ENCODE data around the gene AFMID.

Gene AFMID

DNA sequence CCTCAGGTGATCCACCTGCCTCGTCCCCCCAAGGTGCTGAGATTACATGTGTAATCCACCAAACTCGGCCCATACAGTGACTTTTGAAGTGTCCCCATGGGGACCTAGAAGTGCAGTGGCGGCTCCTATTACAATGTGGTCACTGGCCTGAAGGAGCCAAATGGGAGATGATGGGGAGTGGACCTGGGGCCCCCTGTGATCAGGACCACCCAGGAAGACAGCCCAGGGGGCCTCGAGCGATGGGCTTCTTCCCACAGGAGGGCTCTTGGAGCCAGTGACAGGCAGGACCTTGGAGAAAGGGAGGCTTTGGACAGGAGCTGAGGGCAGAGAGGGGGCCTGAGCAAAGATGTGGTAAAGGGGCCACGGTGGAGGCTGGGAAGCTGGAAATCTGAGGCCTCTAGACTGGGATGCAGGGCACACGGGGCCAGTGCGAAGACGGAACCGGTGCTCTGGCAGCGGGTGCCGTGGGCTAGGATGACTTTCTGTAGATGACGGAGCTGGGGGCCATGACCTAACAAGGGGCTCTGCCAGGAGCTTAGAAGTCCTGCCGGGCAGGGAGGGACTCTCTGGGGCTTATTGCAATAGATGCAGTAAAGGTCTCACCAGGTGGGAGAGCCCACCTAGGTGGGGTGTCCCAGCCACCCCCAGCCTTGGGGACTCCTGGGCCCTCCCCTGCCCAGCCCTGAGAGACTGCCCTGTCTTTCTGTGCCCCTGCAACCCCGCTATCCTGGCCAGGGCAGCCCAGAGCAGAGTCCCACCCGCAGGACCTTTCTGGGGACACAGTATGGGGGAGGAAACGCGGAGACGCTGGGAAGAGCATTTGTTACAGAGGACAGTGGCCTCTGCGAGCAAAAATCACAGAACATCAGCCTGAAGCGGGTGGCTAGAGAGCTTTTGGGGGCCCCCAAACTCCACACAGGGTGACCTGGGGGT is 43.7 kb upstream of the AFMID start:
- no peaks in the 10 kb centered on the region for H3K27me3 ChIP-seq (ENCODE audit: control insufficient read depth, insufficient read depth, low read length, poor library complexity, severe bottlenecking)
- no peaks in the 10 kb centered on the region for H3K4me1 ChIP-seq (ENCODE audit: control insufficient read depth, insufficient read depth, low read length)
- no peak overlapping the region for H3K27ac ChIP-seq (ENCODE audit: insufficient read depth, low read depth, low read length, poor library complexity, severe bottlenecking)
- 92% methylated on average over 21 of the region's 21 CpGs for WGBS, 2 experiments
- no peak overlapping the region for H3K4me3 ChIP-seq (ENCODE audit: insufficient read depth, low read depth, low read length)
- H3K36me3 ChIP-seq (ENCODE audit: control insufficient read depth, insufficient read depth, low read length): no peaks in the 10 kb centered on the region
- no peaks in the 10 kb centered on the region for H3K9me3 ChIP-seq (ENCODE audit: control insufficient read depth, low read length)

GRCh38 chr17:78144147-78144719 is 42.9 kb upstream of the AFMID start:
- Histone ChIP-seq H3K27me3 (ENCODE audit: control insufficient read depth, insufficient read depth, low read length, poor library complexity, severe bottlenecking) (no peaks in the 10 kb centered on the region), H3K36me3 (ENCODE audit: control insufficient read depth, insufficient read depth, low read length) (no peaks in the 10 kb centered on the region), H3K4me1 (ENCODE audit: control insufficient read depth, insufficient read depth, low read length) (no peaks in the 10 kb centered on the region), H3K9me3 (ENCODE audit: control insufficient read depth, low read length) (no peaks in the 10 kb centered on the region), H3K4me3 (ENCODE audit: insufficient read depth, low read depth, low read length) (no peak overlapping the region), H3K27ac (ENCODE audit: insufficient read depth, low read depth, low read length, poor library complexity, severe bottlenecking) (no peak overlapping the region)
- 85 to 89% methylated on average over 11 of the region's 11 CpGs for WGBS, 2 experiments

DNA sequence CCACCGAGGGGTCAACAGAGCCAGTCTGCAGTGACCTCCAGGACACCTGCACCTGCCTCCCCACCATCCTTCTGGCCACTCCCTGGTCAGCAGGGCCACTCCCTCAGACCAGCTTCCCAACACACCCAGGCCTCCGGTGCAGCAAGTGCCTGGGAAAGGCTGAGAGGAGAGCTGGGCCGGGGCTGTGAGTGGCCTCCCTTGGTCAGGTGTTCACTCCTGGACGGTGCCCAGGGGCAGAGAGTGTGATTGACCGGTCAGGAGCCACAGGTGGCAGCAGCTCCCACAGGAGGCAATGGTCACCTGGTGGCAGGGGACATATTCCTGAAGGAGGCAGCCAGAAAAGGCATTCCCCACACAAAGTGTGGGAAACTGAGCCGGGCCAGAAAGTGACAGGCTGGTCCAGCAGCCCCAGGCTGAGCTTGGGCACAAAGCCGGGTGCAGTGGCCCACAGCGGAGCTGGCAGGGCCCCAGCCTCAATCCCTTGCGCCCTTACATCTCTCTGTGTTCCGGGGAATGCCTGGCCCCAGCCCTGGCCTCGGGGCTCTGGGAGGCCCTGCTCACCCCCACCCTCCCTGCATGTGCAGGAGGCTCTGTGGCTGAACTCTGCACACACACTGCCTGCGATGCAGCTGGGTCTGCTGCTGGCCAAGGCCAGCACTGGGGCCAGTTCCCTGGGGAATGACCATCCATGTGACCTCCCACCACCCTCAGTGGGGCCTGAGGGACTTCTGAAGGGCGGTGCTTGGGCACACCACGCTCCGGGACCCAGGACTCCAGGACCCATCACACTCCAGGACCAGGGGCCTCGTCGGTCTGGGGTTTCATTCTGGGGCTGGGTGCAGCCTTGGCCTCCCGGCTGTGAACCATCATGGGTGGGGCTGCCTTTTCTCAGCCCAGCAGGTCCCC is 42.2 kb upstream of the AFMID start:
- no peak overlapping the region for H3K27ac ChIP-seq (ENCODE audit: insufficient read depth, low read depth, low read length, poor library complexity, severe bottlenecking)
- no peaks in the 10 kb centered on the region for H3K27me3 ChIP-seq (ENCODE audit: control insufficient read depth, insufficient read depth, low read length, poor library complexity, severe bottlenecking)
- H3K4me3 ChIP-seq (ENCODE audit: insufficient read depth, low read depth, low read length): no peak overlapping the region
- H3K9me3 ChIP-seq (ENCODE audit: control insufficient read depth, low read length): no peaks in the 10 kb centered on the region
- no peaks in the 10 kb centered on the region for H3K36me3 ChIP-seq (ENCODE audit: control insufficient read depth, insufficient read depth, low read length)
- no peaks in the 10 kb centered on the region for H3K4me1 ChIP-seq (ENCODE audit: control insufficient read depth, insufficient read depth, low read length)
- 92 to 93% methylated on average over 18 of the region's 18 CpGs for WGBS, 2 experiments

DNA sequence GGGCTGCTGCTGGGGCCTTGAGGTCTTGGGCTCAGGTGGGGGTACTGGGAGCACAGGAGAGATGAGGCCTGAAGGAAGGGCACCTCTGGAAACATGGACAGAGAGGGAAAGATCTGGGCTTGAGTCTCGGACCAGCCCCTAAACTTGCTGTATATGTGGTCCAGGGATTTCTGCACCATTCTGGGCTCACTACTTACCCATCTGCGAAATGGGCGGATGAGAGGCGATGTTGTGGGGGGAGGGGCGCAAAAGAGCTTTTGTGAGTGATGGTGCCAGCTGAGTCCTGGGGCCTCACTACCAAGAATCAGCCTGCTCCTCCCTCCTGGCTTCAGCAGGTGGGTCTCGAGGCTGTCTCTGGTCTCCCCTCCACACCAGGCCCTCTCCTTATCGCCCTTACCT is 40.7 kb upstream of the AFMID start:
- Histone ChIP-seq H3K36me3 (ENCODE audit: control insufficient read depth, insufficient read depth, low read length) (no peaks in the 10 kb centered on the region), H3K27ac (ENCODE audit: insufficient read depth, low read depth, low read length, poor library complexity, severe bottlenecking) (no peak overlapping the region), H3K4me1 (ENCODE audit: control insufficient read depth, insufficient read depth, low read length) (no peaks in the 10 kb centered on the region), H3K27me3 (ENCODE audit: control insufficient read depth, insufficient read depth, low read length, poor library complexity, severe bottlenecking) (no peaks in the 10 kb centered on the region), H3K4me3 (ENCODE audit: insufficient read depth, low read depth, low read length) (no peak overlapping the region), H3K9me3 (ENCODE audit: control insufficient read depth, low read length) (no peaks in the 10 kb centered on the region)
- WGBS, 2 experiments: 92 to 94% methylated on average over 7 of the region's 7 CpGs

GRCh38 chr17:78146881-78147280 is 40.3 kb upstream of the AFMID start:
- no peak overlapping the region for H3K4me3 ChIP-seq (ENCODE audit: insufficient read depth, low read depth, low read length)
- no peaks in the 10 kb centered on the region for H3K36me3 ChIP-seq (ENCODE audit: control insufficient read depth, insufficient read depth, low read length)
- H3K27me3 ChIP-seq (ENCODE audit: control insufficient read depth, insufficient read depth, low read length, poor library complexity, severe bottlenecking): no peaks in the 10 kb centered on the region
- no peaks in the 10 kb centered on the region for H3K4me1 ChIP-seq (ENCODE audit: control insufficient read depth, insufficient read depth, low read length)
- H3K27ac ChIP-seq (ENCODE audit: insufficient read depth, low read depth, low read length, poor library complexity, severe bottlenecking): no peak overlapping the region
- H3K9me3 ChIP-seq (ENCODE audit: control insufficient read depth, low read length): no peaks in the 10 kb centered on the region
- WGBS, 2 experiments: 89 to 92% methylated on average over 6 of the region's 6 CpGs

DNA sequence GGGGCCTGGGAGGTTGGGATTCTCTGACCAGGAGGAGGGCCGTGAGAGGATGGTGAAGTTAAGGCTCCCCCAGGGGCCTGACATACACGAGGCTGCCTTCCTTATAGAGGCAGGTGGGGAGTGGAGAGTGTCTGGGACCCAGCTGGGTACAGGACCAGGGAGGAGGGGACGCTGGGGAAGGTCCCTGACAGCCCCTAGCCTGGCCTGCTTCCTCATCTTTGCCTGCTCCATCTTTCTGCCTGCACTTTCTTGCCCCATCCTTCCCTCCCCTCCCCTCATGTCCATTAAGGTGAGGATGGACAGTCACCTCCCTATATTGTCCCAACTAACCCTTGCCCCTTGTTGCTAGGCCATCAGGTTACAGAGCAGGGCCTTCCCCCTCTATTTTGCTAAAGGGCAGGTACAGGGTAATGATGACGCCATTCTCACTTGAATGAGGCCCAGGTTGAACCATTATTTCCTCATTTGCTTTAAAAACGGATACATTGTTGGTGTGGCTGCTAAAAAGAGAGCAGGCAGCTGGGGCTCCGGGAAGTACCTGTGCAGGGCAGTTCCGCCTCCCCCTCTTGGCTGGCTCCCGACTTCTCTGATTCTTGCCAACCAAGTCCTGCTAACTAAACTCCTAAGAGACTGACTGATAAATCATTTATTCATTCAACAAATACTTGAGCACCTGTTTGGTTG is 39.7 kb upstream of the AFMID start:
- no peaks in the 10 kb centered on the region for H3K4me1 ChIP-seq (ENCODE audit: control insufficient read depth, insufficient read depth, low read length)
- no peaks in the 10 kb centered on the region for H3K27me3 ChIP-seq (ENCODE audit: control insufficient read depth, insufficient read depth, low read length, poor library complexity, severe bottlenecking)
- H3K36me3 ChIP-seq (ENCODE audit: control insufficient read depth, insufficient read depth, low read length): no peaks in the 10 kb centered on the region
- 79 to 82% methylated on average over 8 of the region's 8 CpGs for WGBS, 2 experiments
- H3K27ac ChIP-seq (ENCODE audit: insufficient read depth, low read depth, low read length, poor library complexity, severe bottlenecking): no peak overlapping the region
- H3K4me3 ChIP-seq (ENCODE audit: insufficient read depth, low read depth, low read length): no peak overlapping the region
- no peaks in the 10 kb centered on the region for H3K9me3 ChIP-seq (ENCODE audit: control insufficient read depth, low read length)

DNA sequence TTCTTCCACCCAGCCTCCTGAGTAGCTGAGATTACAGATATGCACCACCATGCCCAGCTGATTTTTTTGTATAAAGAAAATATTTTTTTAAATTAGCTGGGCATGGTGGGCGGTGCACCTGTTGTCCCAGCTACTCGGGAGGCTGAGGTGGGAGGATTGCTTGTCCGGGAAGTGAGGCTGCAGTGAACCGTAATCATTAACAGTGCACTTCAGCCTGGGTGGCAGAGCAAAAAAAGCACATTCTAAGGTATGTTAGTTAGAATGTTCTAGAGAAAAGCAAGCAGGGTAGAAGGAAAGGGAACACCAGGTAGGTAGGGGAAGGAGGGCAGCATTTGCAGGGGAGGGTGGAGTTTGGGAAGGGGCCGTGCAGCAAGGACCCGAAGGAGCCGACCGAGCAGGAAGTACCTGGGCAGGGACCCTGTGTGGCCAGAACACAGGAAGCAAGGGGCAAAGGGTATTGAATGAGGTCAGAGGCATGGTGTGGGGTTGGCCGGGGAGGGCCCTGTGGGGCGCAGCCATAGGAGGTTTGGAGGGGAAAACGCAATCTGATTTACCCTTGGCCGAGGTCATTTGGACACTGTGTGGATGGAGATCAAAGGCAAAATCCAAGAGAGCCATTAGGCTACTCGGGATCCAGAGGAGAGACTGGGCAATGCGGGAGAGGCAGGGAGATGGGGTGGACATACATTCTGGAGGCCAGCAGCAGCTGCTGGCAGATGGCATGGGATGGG is 38.7 kb upstream of the AFMID start:
- 93 to 94% methylated on average over 14 of the region's 14 CpGs for WGBS, 2 experiments
- Histone ChIP-seq H3K4me3 (ENCODE audit: insufficient read depth, low read depth, low read length) (no peak overlapping the region), H3K9me3 (ENCODE audit: control insufficient read depth, low read length) (no peaks in the 10 kb centered on the region)

GRCh38 chr17:78151514-78152008 is 35.6 kb upstream of the AFMID start:
- Histone ChIP-seq H3K27me3 (ENCODE audit: control insufficient read depth, insufficient read depth, low read length, poor library complexity, severe bottlenecking) (no peaks in the 10 kb centered on the region), H3K4me1 (ENCODE audit: control insufficient read depth, insufficient read depth, low read length) (no peaks in the 10 kb centered on the region), H3K9me3 (ENCODE audit: control insufficient read depth, low read length) (no peaks in the 10 kb centered on the region), H3K27ac (ENCODE audit: insufficient read depth, low read depth, low read length, poor library complexity, severe bottlenecking) (no peak overlapping the region), H3K4me3 (ENCODE audit: insufficient read depth, low read depth, low read length) (no peak overlapping the region), H3K36me3 (ENCODE audit: control insufficient read depth, insufficient read depth, low read length) (no peaks in the 10 kb centered on the region)
- 88 to 93% methylated on average over 7 of the region's 7 CpGs for WGBS, 2 experiments

More for the DNA sequence above, 38.7 kb upstream of the AFMID start:
- H3K27ac ChIP-seq (ENCODE audit: insufficient read depth, low read depth, low read length, poor library complexity, severe bottlenecking): no peak overlapping the region
- H3K27me3 ChIP-seq (ENCODE audit: control insufficient read depth, insufficient read depth, low read length, poor library complexity, severe bottlenecking): no peaks in the 10 kb centered on the region
- H3K4me1 ChIP-seq (ENCODE audit: control insufficient read depth, insufficient read depth, low read length): no peaks in the 10 kb centered on the region
- H3K36me3 ChIP-seq (ENCODE audit: control insufficient read depth, insufficient read depth, low read length): no peaks in the 10 kb centered on the region
